ENCODE measurements around the gene CNTFR. TPM values are rescaled to one million over a fixed set of nuclear protein-coding genes. Genes with fewer than 3 reads are reported as not detected.

CNTFR gene
- total and polyA plus RNA-seq, 4 donors = 0.75 to 3.3 (median 2.0) TPM

DNA sequence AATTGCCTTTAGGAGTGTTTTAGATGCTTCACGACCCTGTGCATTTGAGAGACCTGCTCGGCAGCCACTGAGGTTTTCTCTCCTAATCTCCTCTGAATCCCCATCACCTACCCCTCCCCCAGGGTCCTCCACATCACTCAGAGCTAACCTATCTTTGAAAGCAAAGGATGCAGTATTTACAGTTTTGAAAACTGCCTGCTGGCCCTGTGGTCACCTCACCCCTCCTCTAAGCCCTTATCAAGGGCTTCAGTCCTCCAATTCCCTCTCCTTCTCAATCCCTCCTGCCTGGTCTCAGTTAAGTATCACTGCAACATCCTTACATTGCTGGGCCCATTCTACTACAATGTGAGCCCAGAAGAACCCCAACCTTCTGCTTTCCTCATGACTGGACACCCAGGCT, 17.8 kb upstream of the CNTFR start (continued):
- TF ChIP-seq, protein P1, sequence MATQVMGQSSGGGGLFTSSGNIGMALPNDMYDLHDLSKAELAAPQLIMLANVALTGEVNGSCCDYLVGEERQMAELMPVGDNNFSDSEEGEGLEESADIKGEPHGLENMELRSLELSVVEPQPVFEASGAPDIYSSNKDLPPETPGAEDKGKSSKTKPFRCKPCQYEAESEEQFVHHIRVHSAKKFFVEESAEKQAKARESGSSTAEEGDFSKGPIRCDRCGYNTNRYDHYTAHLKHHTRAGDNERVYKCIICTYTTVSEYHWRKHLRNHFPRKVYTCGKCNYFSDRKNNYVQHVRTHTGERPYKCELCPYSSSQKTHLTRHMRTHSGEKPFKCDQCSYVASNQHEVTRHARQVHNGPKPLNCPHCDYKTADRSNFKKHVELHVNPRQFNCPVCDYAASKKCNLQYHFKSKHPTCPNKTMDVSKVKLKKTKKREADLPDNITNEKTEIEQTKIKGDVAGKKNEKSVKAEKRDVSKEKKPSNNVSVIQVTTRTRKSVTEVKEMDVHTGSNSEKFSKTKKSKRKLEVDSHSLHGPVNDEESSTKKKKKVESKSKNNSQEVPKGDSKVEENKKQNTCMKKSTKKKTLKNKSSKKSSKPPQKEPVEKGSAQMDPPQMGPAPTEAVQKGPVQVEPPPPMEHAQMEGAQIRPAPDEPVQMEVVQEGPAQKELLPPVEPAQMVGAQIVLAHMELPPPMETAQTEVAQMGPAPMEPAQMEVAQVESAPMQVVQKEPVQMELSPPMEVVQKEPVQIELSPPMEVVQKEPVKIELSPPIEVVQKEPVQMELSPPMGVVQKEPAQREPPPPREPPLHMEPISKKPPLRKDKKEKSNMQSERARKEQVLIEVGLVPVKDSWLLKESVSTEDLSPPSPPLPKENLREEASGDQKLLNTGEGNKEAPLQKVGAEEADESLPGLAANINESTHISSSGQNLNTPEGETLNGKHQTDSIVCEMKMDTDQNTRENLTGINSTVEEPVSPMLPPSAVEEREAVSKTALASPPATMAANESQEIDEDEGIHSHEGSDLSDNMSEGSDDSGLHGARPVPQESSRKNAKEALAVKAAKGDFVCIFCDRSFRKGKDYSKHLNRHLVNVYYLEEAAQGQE (IDR thresholded peaks at IDR 0.05) = no peak

DNA sequence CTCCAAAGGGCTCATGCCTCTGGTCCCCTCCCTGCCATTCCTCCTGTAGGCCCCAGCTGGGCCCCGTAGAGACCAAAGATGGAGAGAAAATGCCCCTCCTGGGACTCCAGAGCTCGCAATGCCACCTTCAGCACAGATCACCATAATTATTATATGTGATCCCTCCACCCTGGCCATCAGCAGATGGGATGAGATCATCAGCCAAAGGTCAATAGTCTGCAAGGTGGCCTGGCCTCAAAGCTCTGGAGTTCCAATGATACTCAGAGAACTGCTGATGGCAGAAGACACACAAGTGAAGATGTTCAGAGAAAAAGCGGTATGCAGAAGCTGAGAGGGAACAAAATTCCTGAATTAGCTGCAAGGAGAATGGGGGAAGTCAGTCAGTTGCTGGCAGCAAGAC, 17.4 kb upstream of the CNTFR start:
- no peaks in the 10 kb centered on the region for H3K36me3 ChIP-seq (ENCODE audit: control insufficient read depth in 4 of 4, insufficient read depth in 3 of 4, low read depth in 1 of 4, low read length in 3 of 4)
- WGBS = 75% methylated on average over 3 of the region's 3 CpGs
- peaks cover 10 to 19% (median 17%) of the 10 kb centered on the region in 4 donors for H3K4me1 ChIP-seq (ENCODE audit: control insufficient read depth in 4 of 4, insufficient read depth in 4 of 4, low read length in 3 of 4)
- peak overlapping the region; percentile 22 to 60 for H3K27ac ChIP-seq (ENCODE audit: low read depth in 1 of 2, low read length in 2 of 2)
- no peak for DNase-seq (ENCODE audit: low spot score)
- H3K27me3 ChIP-seq (ENCODE audit: control insufficient read depth in 4 of 4, insufficient read depth in 4 of 4, low read length in 3 of 4) = no peaks in the 10 kb centered on the region
- TF ChIP-seq RXRA (IDR thresholded peaks at IDR 0.05) (peak; percentile 47 to 57), ATF3 (IDR thresholded peaks at IDR 0.05) (peak; percentile 95), ZBTB33 (IDR thresholded peaks at IDR 0.05) (no peak), JUND (IDR thresholded peaks at IDR 0.05) (peak; percentile 96 to 98), HNF4G (IDR thresholded peaks at IDR 0.05) (peak; percentile 25), YY1 (IDR thresholded peaks at IDR 0.05) (peak; percentile 29), HNF4A (conservative IDR thresholded peaks at IDR 0.05) (peak; percentile 82 to 90), RAD21 (IDR thresholded peaks at IDR 0.05) (no peak), SP1 (IDR thresholded peaks at IDR 0.05) (peak; percentile 38)
- H3K9me3 ChIP-seq (ENCODE audit: control insufficient read depth in 4 of 4, low read length in 3 of 4) = no peaks in the 10 kb centered on the region
- no peak overlapping the region for H3K4me3 ChIP-seq (ENCODE audit: low read depth in 1 of 3, low read length in 3 of 3)
- no peak overlapping the region for H3K9ac ChIP-seq (ENCODE audit: low read depth in 1 of 2, low read length in 2 of 2)

DNA sequence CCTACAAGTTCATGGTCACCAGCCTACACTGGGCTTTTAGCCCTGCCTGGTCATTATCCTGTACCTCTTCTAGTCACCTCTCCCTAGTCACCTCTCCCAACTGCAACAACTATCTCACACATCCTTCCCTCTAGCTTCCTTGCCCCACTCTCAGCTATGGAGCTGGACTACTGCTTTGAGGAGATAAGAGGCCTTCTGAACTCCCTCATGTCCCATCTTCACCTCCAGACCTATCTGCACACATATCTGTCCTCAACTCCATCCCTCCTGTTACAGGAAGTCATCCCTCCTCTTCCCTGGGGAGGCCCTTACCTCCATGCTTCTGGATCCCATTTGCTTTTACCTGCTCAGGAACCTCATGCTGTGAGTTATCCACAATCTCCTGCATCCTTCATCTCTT, 16.7 kb upstream of the CNTFR start:
- no peaks in the 10 kb centered on the region for H3K27me3 ChIP-seq (ENCODE audit: control insufficient read depth in 4 of 4, insufficient read depth in 4 of 4, low read length in 3 of 4)
- no peak for DNase-seq (ENCODE audit: low spot score)
- H3K9ac ChIP-seq (ENCODE audit: low read depth in 1 of 2, low read length in 2 of 2) = no peak overlapping the region
- peaks cover 10 to 16% (median 14%) of the 10 kb centered on the region in 4 donors for H3K4me1 ChIP-seq (ENCODE audit: control insufficient read depth in 4 of 4, insufficient read depth in 4 of 4, low read length in 3 of 4)
- H3K9me3 ChIP-seq (ENCODE audit: control insufficient read depth in 4 of 4, low read length in 3 of 4) = no peaks in the 10 kb centered on the region
- TF ChIP-seq SP1 (IDR thresholded peaks at IDR 0.05) (no peak), TAF1 (conservative IDR thresholded peaks at IDR 0.05) (no peak)
- H3K36me3 ChIP-seq (ENCODE audit: control insufficient read depth in 4 of 4, insufficient read depth in 3 of 4, low read depth in 1 of 4, low read length in 3 of 4) = no peaks in the 10 kb centered on the region
- H3K27ac ChIP-seq (ENCODE audit: low read depth in 1 of 2, low read length in 2 of 2) = peak overlapping the region in 1 of 2 donors; percentile 60
- H3K4me3 ChIP-seq (ENCODE audit: low read depth in 1 of 3, low read length in 3 of 3) = no peak overlapping the region

Data from liver (tissue), 9 donors.